Measurements from ENCODE around the gene SPP1.
"Not testable (repeated sequence)": the region's sequence is repeated elsewhere in the genome, so short reads cannot be mapped to it uniquely, and the experiment has no call there.

SPP1 gene

DNA sequence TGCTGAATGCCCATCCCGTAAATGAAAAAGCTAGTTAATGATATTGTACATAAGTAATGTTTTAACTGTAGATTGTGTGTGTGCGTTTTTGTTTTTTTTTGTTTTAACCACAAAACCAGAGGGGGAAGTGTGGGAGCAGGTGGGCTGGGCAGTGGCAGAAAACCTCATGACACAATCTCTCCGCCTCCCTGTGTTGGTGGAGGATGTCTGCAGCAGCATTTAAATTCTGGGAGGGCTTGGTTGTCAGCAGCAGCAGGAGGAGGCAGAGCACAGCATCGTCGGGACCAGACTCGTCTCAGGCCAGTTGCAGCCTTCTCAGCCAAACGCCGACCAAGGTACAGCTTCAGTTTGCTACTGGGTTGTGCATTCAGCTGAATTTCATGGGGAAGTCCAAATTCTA lies at the start of gene SPP1:
TSS of gene SPP1 (plus strand) at position 249 of the 400 bp plus-strand sequence. CDS start 1,182 bp downstream, outside the sequence.
- DNase-seq, result no peak

DNA sequence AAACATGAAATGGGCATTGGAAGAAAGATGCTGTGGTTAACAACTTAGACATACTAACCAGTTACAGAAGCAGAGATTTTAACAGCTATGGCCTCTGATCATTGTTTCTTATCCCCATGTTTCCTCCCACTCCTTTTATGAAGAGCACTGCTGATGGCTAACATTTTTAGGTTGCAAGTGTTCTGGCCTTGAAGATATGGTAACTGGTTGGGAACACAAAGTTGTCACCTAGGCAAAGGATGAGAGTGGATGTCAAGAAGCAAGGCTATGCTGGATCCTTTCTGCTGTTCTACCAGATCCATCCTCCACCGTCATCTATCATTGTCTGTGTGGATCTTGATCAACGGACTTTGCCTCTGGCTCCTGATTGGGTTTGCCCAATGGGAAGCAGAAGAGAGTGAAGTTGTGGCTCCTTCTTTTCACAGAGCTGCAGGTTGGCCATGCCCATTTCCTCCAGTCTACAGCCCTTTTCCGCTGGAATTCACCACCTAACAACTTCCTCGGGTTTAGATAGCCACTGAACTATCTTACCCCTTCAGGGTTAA lies 48.9 kb upstream of the SPP1 start:
- DNase-seq, result no peak

GRCh38 chr4:87930629-87931028 lies 44.9 kb upstream of the SPP1 start:
- no peak for DNase-seq

- DNase-seq, result no peak
These were observed 43.6 kb upstream of the SPP1 start for GRCh38 chr4:87931932-87932331.

DNA sequence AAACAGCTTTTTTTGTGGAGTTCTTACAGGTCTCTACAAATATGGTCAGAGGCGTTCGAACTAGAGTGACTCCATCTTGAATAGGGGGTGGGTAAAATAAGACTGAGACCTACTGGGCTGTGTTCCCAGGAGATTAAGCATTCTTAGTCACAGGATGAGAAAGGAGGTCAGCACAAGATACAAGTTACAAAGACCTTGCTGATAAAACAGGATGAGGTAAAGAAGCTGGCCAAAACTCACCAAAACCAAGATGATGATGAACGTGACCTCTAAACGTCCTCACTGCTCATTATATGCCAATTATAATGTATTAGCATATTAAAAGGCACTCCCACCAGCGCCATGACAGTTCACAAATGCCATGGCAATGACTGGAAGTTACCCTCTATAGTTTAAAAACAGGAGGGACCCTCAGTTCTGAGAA lies 42.8 kb upstream of the SPP1 start:
- DNase-seq, result no peak

DNA sequence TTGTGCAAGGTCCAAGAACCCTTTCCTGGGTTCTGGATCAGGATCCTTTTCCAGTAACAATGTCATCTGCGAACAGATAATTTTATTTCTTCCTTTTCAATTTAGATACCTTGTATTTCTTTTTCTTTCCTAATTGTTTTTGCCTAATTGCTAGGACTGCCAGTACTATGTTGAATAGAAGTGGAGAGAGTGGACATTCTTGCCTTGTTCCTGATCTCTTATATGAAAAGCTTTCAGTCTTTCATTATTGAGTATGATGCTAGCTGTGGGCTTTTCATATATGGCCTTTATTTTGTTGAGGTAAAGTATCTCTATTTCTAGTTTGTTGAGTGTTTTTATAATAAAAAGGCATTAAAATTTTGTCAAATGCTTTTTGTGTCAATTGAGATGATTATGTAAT lies 42.2 kb upstream of the SPP1 start:
- no peak for DNase-seq

DNA sequence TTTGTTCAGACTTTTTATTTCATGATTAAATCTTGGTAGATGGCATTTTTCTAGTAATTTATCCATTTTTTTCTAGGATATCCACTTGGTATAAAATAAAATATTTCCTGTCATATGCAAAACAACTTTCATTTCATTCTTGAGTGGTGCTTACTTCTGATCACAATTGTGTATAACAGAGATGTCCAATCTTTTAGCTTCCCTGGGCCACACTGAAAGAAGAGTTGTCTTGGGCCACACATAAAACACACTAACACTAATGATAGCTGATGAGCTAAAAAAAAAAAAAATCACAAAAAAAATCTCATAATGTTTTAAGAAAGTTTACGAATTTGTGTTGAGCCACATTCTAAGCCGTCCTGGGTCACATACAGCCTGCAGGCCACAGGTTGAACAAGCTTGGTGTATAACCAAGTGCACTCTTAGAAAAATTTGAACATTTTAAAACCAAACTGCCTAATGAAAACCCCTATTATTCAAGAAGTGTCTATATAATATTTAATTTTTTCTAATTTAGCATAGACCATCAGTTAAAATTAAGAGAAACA lies 41.3 kb upstream of the SPP1 start:
- DNase-seq, result no peak

GRCh38 chr4:87934973-87935372 lies 40.5 kb upstream of the SPP1 start:
- DNase-seq, result no peak

DNA sequence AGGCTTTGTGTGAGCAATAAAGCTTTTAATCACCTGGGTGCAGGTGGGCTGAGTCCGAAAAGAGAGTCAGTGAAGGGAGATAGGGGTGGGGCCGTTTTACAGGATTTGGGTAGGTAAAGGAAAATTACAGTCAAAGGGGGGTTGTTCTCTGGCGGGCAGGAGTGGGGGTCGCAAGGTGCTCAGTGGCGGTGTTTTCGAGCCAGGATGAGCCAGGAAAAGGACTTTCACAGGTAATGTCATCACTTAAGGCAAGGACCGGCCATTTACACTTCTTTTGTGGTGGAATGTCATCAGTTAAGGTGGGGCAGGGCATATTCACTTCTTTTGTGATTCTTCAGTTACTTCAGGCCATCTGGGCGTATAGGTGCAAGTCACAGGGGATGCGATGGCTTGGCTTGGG lies 39.6 kb upstream of the SPP1 start:
- not testable (repeated sequence) for DNase-seq

DNA sequence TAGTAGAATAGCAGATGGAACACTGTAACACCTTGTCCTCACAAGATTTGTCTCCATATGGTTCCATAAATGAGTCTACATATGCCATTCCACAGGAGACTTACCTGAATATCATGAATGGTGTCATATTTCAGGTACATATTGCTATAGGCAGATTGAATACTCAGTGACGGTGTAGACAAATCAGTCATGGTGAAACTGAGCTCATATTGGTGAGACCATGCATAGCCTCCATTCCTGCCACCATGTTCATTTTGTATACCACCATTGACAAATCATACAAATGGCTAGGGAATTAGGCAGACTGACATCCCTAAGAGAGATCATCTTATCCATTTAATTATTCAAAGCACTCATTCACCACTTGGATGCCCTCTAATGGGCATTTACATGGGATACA lies 38.0 kb upstream of the SPP1 start:
- DNase-seq, result no peak

DNA sequence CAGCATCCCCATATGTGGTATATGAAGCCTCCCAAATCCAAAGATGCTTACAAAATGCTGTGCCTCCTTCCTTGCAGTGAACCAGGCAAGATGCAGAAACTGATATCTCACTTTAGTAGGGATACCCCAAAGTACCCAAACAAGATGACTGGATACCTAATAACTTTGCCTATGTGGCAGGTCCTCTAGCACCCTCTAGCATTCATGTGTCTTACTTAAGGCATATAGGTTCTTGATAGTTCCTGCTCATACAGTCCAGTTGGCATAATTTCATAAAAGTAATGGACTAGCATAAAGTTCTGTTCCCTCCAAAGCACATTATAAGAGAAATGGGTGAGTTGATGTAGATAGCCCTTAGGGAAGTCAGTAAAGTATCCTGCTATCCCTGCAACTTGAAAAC lies 36.8 kb upstream of the SPP1 start:
- DNase-seq, result no peak

DNA sequence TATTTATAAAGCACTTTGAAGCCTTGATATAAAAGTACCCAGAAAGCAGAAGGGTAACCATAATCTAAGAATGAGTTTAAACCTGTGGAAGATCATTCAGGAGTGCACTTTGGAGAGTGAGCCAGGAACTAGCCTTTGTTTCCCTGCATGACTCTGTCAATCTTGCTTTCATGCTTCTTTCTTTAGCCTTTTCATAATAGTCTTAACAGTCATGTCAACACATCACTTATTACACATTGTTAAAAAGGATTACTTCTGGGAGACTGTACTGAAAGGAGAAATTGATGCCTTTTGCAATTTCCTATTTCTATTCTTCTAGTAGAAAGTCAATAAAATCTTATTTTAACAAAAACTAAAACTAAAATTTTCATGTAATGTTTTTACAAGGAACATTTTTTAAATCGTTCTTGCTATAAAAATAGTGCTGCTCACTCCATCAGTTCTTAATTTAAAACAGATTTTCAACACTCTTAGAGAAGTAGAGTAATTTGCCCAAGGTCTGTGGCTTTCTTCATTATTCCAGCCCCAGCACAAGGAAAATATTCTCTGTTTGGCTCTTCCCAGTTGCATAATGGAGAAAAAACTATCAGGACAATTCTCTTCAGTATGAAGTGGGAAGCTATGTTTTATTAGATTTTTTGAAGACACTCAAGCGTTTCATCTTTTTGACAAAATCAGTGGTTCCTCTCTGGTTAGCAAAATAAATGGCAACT lies 35.4 kb upstream of the SPP1 start:
- DNase-seq, result no peak

GRCh38 chr4:87940809-87941208 lies 34.7 kb upstream of the SPP1 start:
- not testable (repeated sequence) for DNase-seq

DNA sequence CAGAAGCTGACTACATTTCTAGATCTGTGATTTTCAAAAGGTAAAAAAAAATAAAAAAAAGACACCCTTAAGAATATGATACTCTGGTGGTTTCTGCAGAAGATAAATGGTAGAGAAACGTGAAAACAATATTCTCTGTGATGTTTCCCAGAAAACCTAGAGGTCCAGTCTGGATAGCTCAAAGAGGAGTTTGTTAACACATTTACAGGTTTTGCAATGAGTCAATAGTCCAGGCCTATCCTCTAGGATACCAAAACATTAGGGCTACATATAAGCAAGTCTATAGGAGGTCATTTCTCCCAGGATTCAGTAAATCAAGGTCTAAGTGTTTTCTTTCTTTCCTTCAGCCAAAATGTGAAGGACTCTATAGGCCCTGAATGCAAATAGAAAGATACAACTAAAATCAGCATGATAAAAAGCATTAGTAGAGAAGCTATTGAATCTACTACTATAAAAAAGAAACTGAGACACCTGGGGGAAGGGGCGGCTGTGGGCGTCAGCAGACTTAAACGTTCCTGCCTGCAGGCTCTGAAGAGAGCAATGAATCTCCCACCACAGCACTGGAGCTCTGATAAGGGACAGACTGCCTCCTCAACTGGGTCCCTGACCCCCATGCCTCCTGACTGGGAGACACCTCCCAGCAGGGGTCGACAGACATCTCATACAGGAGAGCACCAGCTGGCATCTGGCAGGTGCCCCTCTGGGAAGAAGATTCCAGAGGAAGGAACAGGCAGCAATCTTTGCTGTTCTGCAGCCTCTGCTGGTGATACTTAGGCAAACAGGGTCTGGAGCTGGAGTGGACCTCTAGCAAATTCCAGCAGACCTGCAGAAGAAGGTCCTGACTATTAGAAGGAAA lies 33.7 kb upstream of the SPP1 start:
- no peak for DNase-seq

DNA sequence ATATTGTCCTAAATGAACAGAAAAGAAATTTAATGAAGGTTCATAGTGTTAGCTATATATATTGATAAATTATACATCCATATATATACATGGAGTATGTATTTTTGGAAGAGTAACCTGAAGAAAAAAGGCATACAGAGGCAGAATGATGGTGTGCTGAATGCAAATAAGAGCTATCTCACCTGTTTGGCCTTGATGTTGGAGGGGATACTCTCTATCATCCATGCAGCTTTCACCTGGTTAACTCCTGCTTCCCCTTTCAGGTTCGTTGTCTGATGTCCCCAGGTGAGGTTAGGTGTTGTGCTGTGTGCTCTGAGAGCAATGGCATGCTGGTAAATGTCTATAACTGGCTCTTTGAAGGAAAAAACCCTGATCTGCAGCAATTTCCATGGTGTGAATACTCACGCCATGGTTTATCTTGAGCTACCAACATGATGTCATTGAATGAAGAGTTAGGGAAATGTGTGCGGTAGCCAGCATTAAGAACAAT lies 31.8 kb upstream of the SPP1 start:
- no peak for DNase-seq

- DNase-seq, result no peak
These were observed 30.5 kb upstream of the SPP1 start for GRCh38 chr4:87944967-87945366.

- DNase-seq, result no peak
These were observed 28.7 kb upstream of the SPP1 start for GRCh38 chr4:87946766-87947165.

DNA sequence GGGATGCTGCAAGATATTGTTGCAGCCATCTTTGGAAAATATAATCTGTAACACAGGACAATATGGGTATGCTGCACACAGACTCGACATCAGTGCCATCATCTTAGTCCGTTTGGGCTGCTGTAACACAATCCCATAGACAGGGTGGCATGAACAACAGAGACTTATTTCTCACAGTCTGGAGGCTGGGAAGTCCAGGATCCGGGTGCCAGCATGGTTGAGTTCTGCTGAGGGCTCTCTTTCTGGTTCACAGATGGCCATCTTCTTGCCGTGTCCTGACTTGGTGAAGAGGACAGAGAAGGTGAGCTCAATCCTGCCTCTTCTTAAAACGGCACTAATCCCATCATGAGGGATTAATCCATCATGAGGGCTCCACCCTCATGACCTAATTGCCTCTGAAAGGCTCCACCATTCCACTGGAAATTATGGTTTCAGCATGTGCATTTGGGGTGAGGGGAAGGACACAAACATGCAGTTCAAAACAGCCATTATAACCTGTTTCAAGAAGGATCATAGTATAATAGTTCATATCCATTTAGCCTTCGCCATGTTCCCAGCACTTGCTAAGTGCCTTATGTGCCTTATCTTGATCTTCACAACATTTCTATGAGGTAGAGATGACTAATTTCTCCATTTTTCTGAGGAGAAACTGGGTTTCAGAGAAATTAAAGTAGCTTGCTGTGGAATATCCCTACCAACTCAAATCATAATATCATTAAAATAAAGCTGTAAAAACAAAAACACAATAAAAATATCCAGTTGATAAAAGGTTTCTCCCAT lies 27.9 kb upstream of the SPP1 start:
- DNase-seq, result no peak

- no peak for DNase-seq
These were observed 25.6 kb upstream of the SPP1 start for GRCh38 chr4:87949961-87950360.

DNA sequence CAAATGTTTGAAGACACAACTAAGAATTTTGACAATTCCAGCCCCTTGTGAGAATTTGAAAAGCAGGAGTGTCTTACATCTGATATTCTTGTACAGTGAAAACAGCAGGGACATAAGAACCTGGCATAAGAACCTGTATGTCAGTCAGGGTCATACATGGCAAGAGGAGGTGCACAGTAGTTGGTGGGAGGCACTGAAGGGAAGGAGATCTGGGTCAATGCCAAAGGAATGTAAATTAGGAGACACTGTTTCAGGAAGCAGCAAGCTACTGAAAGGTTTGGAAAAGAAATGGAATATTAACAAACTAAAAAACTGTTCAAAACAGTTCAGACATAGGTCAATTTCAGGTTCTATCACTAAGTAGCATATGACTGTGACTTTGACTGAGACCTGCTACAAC lies 25.0 kb upstream of the SPP1 start:
- DNase-seq, result no peak

DNA sequence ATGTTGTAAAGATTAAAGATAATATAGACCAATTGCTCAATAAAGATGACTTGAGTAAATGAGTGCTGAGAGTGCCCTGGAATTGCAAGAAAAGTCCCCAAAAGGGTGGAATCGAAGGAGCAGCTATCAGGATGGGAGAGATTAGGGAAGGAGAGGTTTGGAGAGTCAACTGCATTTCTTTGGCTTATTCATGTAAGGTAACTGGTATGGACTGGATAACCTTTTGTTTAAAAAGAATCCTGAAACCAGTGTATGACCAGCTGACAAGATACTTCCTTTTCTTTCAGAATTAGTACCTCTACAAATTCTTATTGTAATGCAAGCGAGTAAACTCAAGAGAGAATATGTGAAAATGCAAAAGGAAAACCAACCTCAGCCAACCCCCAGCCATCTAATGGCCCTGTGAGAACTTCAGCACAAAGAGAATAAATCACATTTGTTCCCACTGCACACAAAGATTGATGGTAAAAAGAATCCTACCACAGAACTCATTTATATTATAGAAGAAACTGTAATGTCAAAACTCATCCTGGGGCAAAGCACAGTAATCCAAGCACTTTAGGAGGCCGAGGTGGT lies 24.5 kb upstream of the SPP1 start:
- DNase-seq, result no peak

DNA sequence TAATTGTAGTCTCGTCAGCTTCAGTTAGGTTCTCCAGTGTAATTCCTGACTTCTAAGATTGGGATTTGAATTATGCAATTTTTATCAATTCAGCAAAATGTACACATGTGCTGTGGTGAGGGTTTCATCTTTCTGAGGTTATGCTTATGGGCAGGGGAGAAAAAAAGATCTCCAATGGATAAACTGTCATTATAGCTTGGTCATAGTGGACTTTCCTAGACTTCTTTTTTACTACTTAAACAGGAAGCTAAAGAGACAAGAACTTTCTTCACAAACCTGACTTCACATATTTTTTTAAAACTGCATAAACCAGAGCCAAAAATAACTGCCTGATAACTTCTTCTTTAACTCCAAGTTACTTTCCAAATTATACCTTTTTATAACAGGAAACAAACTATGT lies 21.7 kb upstream of the SPP1 start:
- no peak for DNase-seq
